Stimulated activated memory B cell treated with anti-CD40 and anti-IgM and Interleukin-4, amounts not matched to agents 10 μg/mL and 1 μg/mL and 100 μg/mL, for 72 hours (primary cell): ENCODE measurements around the gene TNFRSF6B.

Experiments used
- ATAC-seq: fragments of 150-1000 bp; cut with Tn5 transposase; 2 replicates; pipeline ENCODE4 v1.10.0; 2021
- H3K27ac Mint-ChIP-seq: one replicate; pipeline ENCODE4 v1.8.0; 2022; ENCODE audit warnings: mild to moderate bottlenecking, mixed read lengths
- H3K27me3 Mint-ChIP-seq: one replicate; pipeline ENCODE4 v1.8.0; 2022; ENCODE audit warnings: mixed read lengths
- H3K36me3 Mint-ChIP-seq: one replicate; pipeline ENCODE4 v1.8.0; 2022; ENCODE audit warnings: mixed read lengths
- H3K4me1 Mint-ChIP-seq: one replicate; pipeline ENCODE4 v1.8.0; 2022; ENCODE audit warnings: mixed read lengths
- H3K4me3 Mint-ChIP-seq: one replicate; pipeline ENCODE4 v1.8.0; 2022; ENCODE audit warnings: mild to moderate bottlenecking, moderate library complexity, mixed read lengths
- H3K9me3 Mint-ChIP-seq: one replicate; pipeline ENCODE4 v1.8.0; 2022; ENCODE audit warnings: mixed read lengths

TNFRSF6B gene

GRCh38 chr20:63732118-63733095 lies 36.0 kb downstream of the TNFRSF6B start:
- Mint-ChIP-seq H3K9me3 (no peaks in the 10 kb centered on the region), H3K27ac (no peak overlapping the region), H3K4me3 (no peak overlapping the region), H3K4me1 (peaks cover 48% of the 10 kb centered on the region), H3K36me3 (peaks cover 26% of the 10 kb centered on the region), H3K27me3 (no peaks in the 10 kb centered on the region)
- ATAC-seq: no peak

- H3K27ac Mint-ChIP-seq: no peak overlapping the region
- peaks cover 42% of the 10 kb centered on the region for H3K4me1 Mint-ChIP-seq
- no peak for ATAC-seq
- no peak overlapping the region for H3K4me3 Mint-ChIP-seq
- H3K36me3 Mint-ChIP-seq: peaks cover 26% of the 10 kb centered on the region
- H3K27me3 Mint-ChIP-seq: no peaks in the 10 kb centered on the region
- H3K9me3 Mint-ChIP-seq: no peaks in the 10 kb centered on the region
Measured at GRCh38 chr20:63733117-63733516, 36.7 kb downstream of the TNFRSF6B start.

- Mint-ChIP-seq H3K4me3 (no peak overlapping the region), H3K9me3 (no peaks in the 10 kb centered on the region), H3K27me3 (no peaks in the 10 kb centered on the region), H3K36me3 (peaks cover 21% of the 10 kb centered on the region), H3K27ac (no peak overlapping the region), H3K4me1 (peaks cover 42% of the 10 kb centered on the region)
- no peak for ATAC-seq
Measured at GRCh38 chr20:63733579-63734081, 37.2 kb downstream of the TNFRSF6B start.

GRCh38 chr20:63734111-63734945 lies 37.9 kb downstream of the TNFRSF6B start:
- ATAC-seq: no peak
- H3K4me3 Mint-ChIP-seq: no peak overlapping the region
- H3K9me3 Mint-ChIP-seq: no peaks in the 10 kb centered on the region
- H3K27ac Mint-ChIP-seq: no peak overlapping the region
- peaks cover 36% of the 10 kb centered on the region for H3K4me1 Mint-ChIP-seq
- no peaks in the 10 kb centered on the region for H3K27me3 Mint-ChIP-seq
- H3K36me3 Mint-ChIP-seq: peaks cover 20% of the 10 kb centered on the region

- Mint-ChIP-seq H3K36me3 (peaks cover 16% of the 10 kb centered on the region), H3K9me3 (no peaks in the 10 kb centered on the region), H3K4me1 (peaks cover 32% of the 10 kb centered on the region), H3K27me3 (no peaks in the 10 kb centered on the region), H3K27ac (peak overlapping the region; percentile 76), H3K4me3 (no peak overlapping the region)
- ATAC-seq: no peak
Measured at GRCh38 chr20:63734946-63735858, 38.8 kb downstream of the TNFRSF6B start.

- Mint-ChIP-seq H3K4me3 (peak within 1 kb of the TSS; percentile 79), H3K27me3 (no peaks in the 10 kb centered on the region), H3K9me3 (no peaks in the 10 kb centered on the region), H3K27ac (peak within 1 kb of the TSS; percentile 76), H3K4me1 (peaks cover 32% of the 10 kb centered on the region), H3K36me3 (peaks cover 16% of the 10 kb centered on the region)
- peak; percentile 59 for ATAC-seq
Measured at GRCh38 chr20:63735859-63736718, 39.6 kb downstream of the TNFRSF6B start, which contains the start of gene LIME1. LIME1 (plus strand) TSS chr20:63736664; CDS start chr20:63737550, 886 bp downstream.

GRCh38 chr20:63736893-63737694 lies 40.6 kb downstream of the TNFRSF6B start:
- H3K4me1 Mint-ChIP-seq: peaks cover 32% of the 10 kb centered on the region
- H3K9me3 Mint-ChIP-seq: no peaks in the 10 kb centered on the region
- H3K27me3 Mint-ChIP-seq: no peaks in the 10 kb centered on the region
- peak overlapping the region; percentile 79 for H3K4me3 Mint-ChIP-seq
- ATAC-seq: peak; percentile 53
- H3K36me3 Mint-ChIP-seq: peaks cover 16% of the 10 kb centered on the region
- H3K27ac Mint-ChIP-seq: peak overlapping the region; percentile 76

- Mint-ChIP-seq H3K27ac (no peak overlapping the region), H3K36me3 (peaks cover 16% of the 10 kb centered on the region), H3K4me3 (peak overlapping the region; percentile 79), H3K4me1 (peaks cover 32% of the 10 kb centered on the region), H3K9me3 (no peaks in the 10 kb centered on the region), H3K27me3 (no peaks in the 10 kb centered on the region)
- ATAC-seq: no peak
Measured at GRCh38 chr20:63737695-63737944, 41.2 kb downstream of the TNFRSF6B start.

GRCh38 chr20:63737945-63738686 lies 41.7 kb downstream of the TNFRSF6B start:
- H3K4me1 Mint-ChIP-seq: peaks cover 32% of the 10 kb centered on the region
- H3K9me3 Mint-ChIP-seq: no peaks in the 10 kb centered on the region
- H3K4me3 Mint-ChIP-seq: peak overlapping the region; percentile 53
- no peak overlapping the region for H3K27ac Mint-ChIP-seq
- H3K36me3 Mint-ChIP-seq: peaks cover 16% of the 10 kb centered on the region
- no peaks in the 10 kb centered on the region for H3K27me3 Mint-ChIP-seq
- ATAC-seq: no peak

GRCh38 chr20:63738687-63739129 lies 42.3 kb downstream of the TNFRSF6B start:
- peaks cover 12% of the 10 kb centered on the region for H3K36me3 Mint-ChIP-seq
- H3K27me3 Mint-ChIP-seq: no peaks in the 10 kb centered on the region
- no peaks in the 10 kb centered on the region for H3K9me3 Mint-ChIP-seq
- peaks cover 31% of the 10 kb centered on the region for H3K4me1 Mint-ChIP-seq
- H3K4me3 Mint-ChIP-seq: peak overlapping the region; percentile 53
- ATAC-seq: no peak
- no peak overlapping the region for H3K27ac Mint-ChIP-seq

GRCh38 chr20:63739130-63740069 lies 42.9 kb downstream of the TNFRSF6B start, which contains the start of gene SLC2A4RG:
SLC2A4RG (plus strand) TSS chr20:63739776; CDS start chr20:63739913, 137 bp downstream.
- ATAC-seq: peak; percentile 82
- Mint-ChIP-seq H3K9me3 (no peaks in the 10 kb centered on the region), H3K36me3 (peaks cover 6% of the 10 kb centered on the region), H3K27me3 (no peaks in the 10 kb centered on the region), H3K4me3 (peak within 1 kb of the TSS; percentile 53), H3K27ac (no peak within 1 kb of the TSS), H3K4me1 (peaks cover 26% of the 10 kb centered on the region)
